Measurements from ENCODE around the gene ZFAND3. TPM values are rescaled to one million over a fixed set of nuclear protein-coding genes. Genes with fewer than 3 reads are reported as not detected.

ZFAND3 gene
- polyA plus RNA-seq, 2 of the 4 experiments (the other 2 are of a cell fraction) = 12.0 to 50.0 TPM

- Histone ChIP-seq H3K4me1 (peaks cover 23% of the 10 kb centered on the region), H3K4me2 (no peak overlapping the region), H3K9me3 (no peaks in the 10 kb centered on the region), H3K27ac (no peak overlapping the region), H3K4me3 (no peak overlapping the region)
- ATAC-seq (no peak), DNase-seq (ENCODE audit: low read depth in 1 of 2, low spot score in 1 of 2) (no peak), FAIRE-seq (no peak)
- 66% methylated on average over 8 of the region's 8 CpGs for WGBS (ENCODE audit: missing lambda C conversion rate)
- TF ChIP-seq RCOR1 (IDR thresholded peaks at IDR 0.05; ENCODE audit: low read depth, low read length) (no peak), CBX8 (IDR thresholded peaks at IDR 0.05) (no peak), BHLHE40 (IDR thresholded peaks at IDR 0.05; ENCODE audit: low read depth, low read length) (no peak), POLR2A (IDR thresholded peaks at IDR 0.05; ENCODE audit: low read length) (no peak), FOSB (CRISPR knock-in tag; IDR thresholded peaks at IDR 0.05) (no peak), POLR2AphosphoS2 (conservative IDR thresholded peaks at IDR 0.05; ENCODE audit: low read length) (no peak), CHD2 (IDR thresholded peaks at IDR 0.05; ENCODE audit: low read length, partially characterized antibody) (no peak)
- ChIA-PET CTCF (no interaction called here), POLR2A (interaction anchor here (0.7 kb wide), 1 partner anchor 13 kb away, joined by 4 read pairs; no protein-coding TSS in a partner anchor)
Measured at GRCh38 chr6:37916149-37916548, 96.6 kb downstream of the ZFAND3 start.

- POLR2A ChIA-PET = no interaction called here
- WGBS (ENCODE audit: missing lambda C conversion rate) = 93% methylated on average over 2 of the region's 2 CpGs
Measured at GRCh38 chr6:37916675-37917074, 97.1 kb downstream of the ZFAND3 start.

GRCh38 chr6:37917566-37917965, 98.0 kb downstream of the ZFAND3 start:
- Histone ChIP-seq H3K4me1 (peaks cover 25% of the 10 kb centered on the region), H3K4me2 (no peak overlapping the region), H3K4me3 (no peak overlapping the region), H3K27ac (no peak overlapping the region), H3K9me3 (no peaks in the 10 kb centered on the region)
- POLR2A ChIA-PET = no interaction called here
- FAIRE-seq (no peak), ATAC-seq (no peak), DNase-seq (ENCODE audit: low read depth in 1 of 2, low spot score in 1 of 2) (no peak)
- TF ChIP-seq PHF8 (IDR thresholded peaks at IDR 0.05; ENCODE audit: borderline replicate concordance, low read depth) (no peak), TFCP2L1 (CRISPR knock-in tag; IDR thresholded peaks at IDR 0.05) (no peak), NR3C1 (IDR thresholded peaks at IDR 0.05) (no peak), GATA3 (IDR thresholded peaks at IDR 0.05; ENCODE audit: borderline replicate concordance) (no peak), RAD21 (conservative IDR thresholded peaks at IDR 0.05 in 1 of 2, IDR thresholded peaks at IDR 0.05 in 1 of 2) (no peak), CHD4 (IDR thresholded peaks at IDR 0.05; ENCODE audit: borderline replicate concordance) (no peak), RCOR1 (IDR thresholded peaks at IDR 0.05; ENCODE audit: low read depth, low read length) (no peak), EP300 (IDR thresholded peaks at IDR 0.05) (no peak), NPAS2 (CRISPR knock-in tag; IDR thresholded peaks at IDR 0.05; ENCODE audit: borderline replicate concordance) (no peak), ZFP36 (IDR thresholded peaks at IDR 0.05; ENCODE audit: borderline replicate concordance, partially characterized antibody) (no peak), RARB (CRISPR knock-in tag; IDR thresholded peaks at IDR 0.05) (no peak), KDM1A (IDR thresholded peaks at IDR 0.05; ENCODE audit: low read depth) (no peak), HOXA7 (CRISPR knock-in tag; IDR thresholded peaks at IDR 0.05) (no peak), POLR2AphosphoS2 (conservative IDR thresholded peaks at IDR 0.05; ENCODE audit: low read length) (no peak), ZC3H11A (IDR thresholded peaks at IDR 0.05) (no peak), JUNB (IDR thresholded peaks at IDR 0.05) (no peak)
- 77% methylated on average over 2 of the region's 2 CpGs for WGBS (ENCODE audit: missing lambda C conversion rate)
- CTCF ChIA-PET = no interaction called here

More at GRCh38 chr6:37916675-37917074, 97.1 kb downstream of the ZFAND3 start:
- Histone ChIP-seq H3K4me3 (no peak overlapping the region), H3K9me3 (no peaks in the 10 kb centered on the region), H3K4me1 (peaks cover 25% of the 10 kb centered on the region), H3K27ac (no peak overlapping the region), H3K4me2 (no peak overlapping the region)
- peak in 1 of 2 experiments; percentile 58; a peak in 2 of 6 replicates for ATAC-seq
- no peak for TF ChIP-seq EHF (CRISPR knock-in tag; IDR thresholded peaks at IDR 0.05)
- TF ChIP-seq RCOR1 (IDR thresholded peaks at IDR 0.05; ENCODE audit: low read depth, low read length) = no peak
- no peak for DNase-seq (ENCODE audit: low read depth in 1 of 2, low spot score in 1 of 2)
- FAIRE-seq = no peak
- CTCF ChIA-PET = no interaction called here

GRCh38 chr6:37919417-37920157, 100.1 kb downstream of the ZFAND3 start:
- H3K4me1 ChIP-seq = peaks cover 22% of the 10 kb centered on the region
- DNase-seq (ENCODE audit: low read depth in 1 of 2, low spot score in 1 of 2) (no peak), FAIRE-seq (no peak), ATAC-seq (no peak)
- CTCF ChIA-PET = interaction anchor here (0.7 kb wide), 1 partner anchor 23 kb away, joined by 6 read pairs; no protein-coding TSS in a partner anchor
- POLR2A ChIA-PET = no interaction called here
- WGBS (ENCODE audit: missing lambda C conversion rate) = 85% methylated on average over 3 of the region's 3 CpGs
- no peak overlapping the region for H3K27ac ChIP-seq
- no peak overlapping the region for H3K4me3 ChIP-seq
- H3K4me2 ChIP-seq = no peak overlapping the region
- H3K9me3 ChIP-seq = no peaks in the 10 kb centered on the region
- TF ChIP-seq NR3C1 (IDR thresholded peaks at IDR 0.05) (no peak), CEBPB (IDR thresholded peaks at IDR 0.05) (no peak), ELK1 (IDR thresholded peaks at IDR 0.05; ENCODE audit: low read depth, low read length) (no peak), EHMT2 (IDR thresholded peaks at IDR 0.05; ENCODE audit: low read depth) (no peak), RARB (CRISPR knock-in tag; IDR thresholded peaks at IDR 0.05) (no peak), NFE2L2 (conservative IDR thresholded peaks at IDR 0.05; ENCODE audit: low read length) (no peak), EP300 (IDR thresholded peaks at IDR 0.05) (no peak), CTCF (IDR thresholded peaks at IDR 0.05) (no peak), HDAC2 (IDR thresholded peaks at IDR 0.05) (no peak), ZNF302 (CRISPR knock-in tag; IDR thresholded peaks at IDR 0.05) (no peak), CHD4 (IDR thresholded peaks at IDR 0.05; ENCODE audit: borderline replicate concordance) (no peak)

Data from A549 (cell line).